ENCODE data around the gene KRT9.
A peak's percentile ranks its signal among the peaks of the same experiment; 100 is the strongest.
"Not testable (repeated sequence)": the region's sequence is repeated elsewhere in the genome, so short reads cannot be mapped to it uniquely, and the experiment has no call there.

Gene KRT9

GRCh38 chr17:41610965-41611640 lies 39.2 kb upstream of the KRT9 start:
- no peak for DNase-seq (ENCODE audit: low read depth in 2 of 2)
- H3K4me3 ChIP-seq (replicated peaks in 1 of 2; ENCODE audit: low read depth in 2 of 2, low read length in 2 of 2) = no peak overlapping the region
- no peak for TF ChIP-seq CTCF (IDR thresholded peaks at IDR 0.05; ENCODE audit: low read depth, low read length)

DNA sequence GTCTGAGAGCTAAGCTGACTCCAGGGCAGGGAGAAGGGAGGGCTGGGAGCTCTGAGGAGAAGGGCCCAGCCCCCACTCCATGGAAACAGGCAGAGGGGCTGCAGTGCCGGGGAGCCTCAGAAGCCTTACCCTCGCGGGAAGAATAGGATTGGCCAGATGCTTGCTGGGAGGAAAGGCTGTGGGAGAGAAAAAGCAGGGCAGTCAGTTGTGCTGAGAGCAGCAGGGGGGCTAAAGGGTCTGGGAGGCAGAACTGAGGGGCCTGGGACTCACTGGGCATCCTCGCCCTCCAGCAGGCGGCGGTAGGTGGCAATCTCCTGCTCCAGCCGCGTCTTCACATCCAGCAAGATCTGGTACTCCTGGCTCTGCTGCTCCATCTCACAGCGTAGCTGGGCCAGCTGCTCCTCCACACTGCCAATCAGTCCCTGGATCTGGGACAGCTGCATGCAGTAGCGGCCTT lies 38.2 kb upstream of the KRT9 start:
- DNase-seq (ENCODE audit: low read depth in 2 of 2) = not testable (repeated sequence)

GRCh38 chr17:41606930-41607329 lies 35.1 kb upstream of the KRT9 start:
- H3K4me3 ChIP-seq (replicated peaks in 1 of 2; ENCODE audit: low read depth in 2 of 2, low read length in 2 of 2); DNase-seq (ENCODE audit: low read depth in 2 of 2): not testable (repeated sequence)

More for the DNA sequence above, 38.2 kb upstream of the KRT9 start:
- peak; percentile 18 for TF ChIP-seq CTCF (IDR thresholded peaks at IDR 0.05; ENCODE audit: low read depth, low read length)
- H3K4me3 ChIP-seq (replicated peaks in 1 of 2; ENCODE audit: low read depth in 2 of 2, low read length in 2 of 2) = not testable (repeated sequence)

GRCh38 chr17:41602524-41602923 lies 30.7 kb upstream of the KRT9 start:
- no peak overlapping the region for H3K4me3 ChIP-seq (replicated peaks in 1 of 2; ENCODE audit: low read depth in 2 of 2, low read length in 2 of 2)
- no peak for DNase-seq (ENCODE audit: low read depth in 2 of 2)
- no peak for TF ChIP-seq CTCF (IDR thresholded peaks at IDR 0.05; ENCODE audit: low read depth, low read length)

DNA sequence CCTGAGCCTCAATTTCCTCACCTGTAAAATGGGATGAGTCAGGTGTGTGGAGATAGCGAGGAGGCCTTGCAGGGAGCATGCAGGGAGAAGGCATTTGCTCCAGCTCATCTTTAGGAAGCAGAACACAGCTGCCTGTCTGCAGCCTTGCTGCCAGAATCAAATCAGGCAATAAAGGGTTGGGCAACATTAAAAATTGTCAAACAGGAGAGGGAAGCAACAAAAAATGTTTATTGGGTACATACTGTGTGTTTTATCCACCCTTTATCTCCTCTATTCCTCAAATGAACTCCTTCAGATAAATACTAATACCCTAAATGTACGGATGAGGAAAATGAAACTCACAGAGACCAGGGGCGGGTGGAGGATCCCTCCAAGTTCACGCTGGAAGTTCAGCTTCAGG lies 28.5 kb upstream of the KRT9 start:
- no peak for TF ChIP-seq CTCF (IDR thresholded peaks at IDR 0.05; ENCODE audit: low read depth, low read length)
- no peak for DNase-seq (ENCODE audit: low read depth in 2 of 2)
- no peak overlapping the region for H3K4me3 ChIP-seq (replicated peaks in 1 of 2; ENCODE audit: low read depth in 2 of 2, low read length in 2 of 2)

DNA sequence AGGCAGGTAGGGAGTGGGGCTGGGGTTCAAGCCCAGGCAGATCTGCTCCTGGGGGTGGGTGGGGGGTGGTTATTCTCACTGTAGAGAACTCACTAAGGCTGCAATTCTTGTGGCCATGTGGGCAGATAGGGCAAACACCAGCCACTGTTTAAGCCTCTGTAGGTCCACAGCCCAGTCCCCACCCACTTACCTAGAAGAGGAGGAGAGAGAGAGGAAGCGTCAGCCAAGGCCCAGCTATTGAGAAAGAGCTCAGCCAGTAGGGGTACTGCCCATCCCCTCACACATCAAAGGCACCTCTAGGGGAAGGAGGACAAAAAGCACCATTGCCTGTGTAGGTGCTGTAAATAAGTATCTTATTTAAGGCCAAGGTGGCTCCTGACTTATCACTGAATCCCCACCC lies 27.8 kb upstream of the KRT9 start:
- no peak for TF ChIP-seq CTCF (IDR thresholded peaks at IDR 0.05; ENCODE audit: low read depth, low read length)
- no peak overlapping the region for H3K4me3 ChIP-seq (replicated peaks in 1 of 2; ENCODE audit: low read depth in 2 of 2, low read length in 2 of 2)
- no peak for DNase-seq (ENCODE audit: low read depth in 2 of 2)

DNA sequence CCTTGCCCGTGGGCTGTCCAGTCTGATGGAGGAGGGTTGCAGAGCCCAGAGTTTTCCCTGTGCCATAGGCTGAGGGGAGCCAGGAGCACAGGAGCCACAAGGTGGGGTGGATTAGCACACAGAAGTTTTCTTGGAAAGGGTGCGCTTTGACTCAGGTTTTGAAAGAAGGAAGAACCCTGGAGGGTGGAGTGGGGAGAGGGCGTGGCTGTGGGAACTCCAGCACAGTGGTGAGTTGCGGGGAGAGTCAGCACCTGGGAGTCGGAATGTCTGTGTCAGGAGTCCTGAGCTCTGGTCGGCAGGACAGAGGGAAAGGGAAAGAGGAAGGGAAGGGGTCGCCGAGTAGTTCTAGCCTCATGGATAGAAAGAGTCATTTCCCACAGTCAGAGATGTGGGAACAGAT lies 23.7 kb upstream of the KRT9 start:
- no peak overlapping the region for H3K4me3 ChIP-seq (replicated peaks in 1 of 2; ENCODE audit: low read depth in 2 of 2, low read length in 2 of 2)
- no peak for DNase-seq (ENCODE audit: low read depth in 2 of 2)
- no peak for TF ChIP-seq CTCF (IDR thresholded peaks at IDR 0.05; ENCODE audit: low read depth, low read length)

Measured in cardiac fibroblast (primary cell).